ENCODE data around the gene TOX2. TPM values are rescaled to one million over a fixed set of nuclear protein-coding genes. Genes with fewer than 3 reads are reported as not detected.

TOX2 gene
- total RNA-seq, 3 donors from 2014 or later, result 0.66 to 1.1 (median 0.87) TPM

DNA sequence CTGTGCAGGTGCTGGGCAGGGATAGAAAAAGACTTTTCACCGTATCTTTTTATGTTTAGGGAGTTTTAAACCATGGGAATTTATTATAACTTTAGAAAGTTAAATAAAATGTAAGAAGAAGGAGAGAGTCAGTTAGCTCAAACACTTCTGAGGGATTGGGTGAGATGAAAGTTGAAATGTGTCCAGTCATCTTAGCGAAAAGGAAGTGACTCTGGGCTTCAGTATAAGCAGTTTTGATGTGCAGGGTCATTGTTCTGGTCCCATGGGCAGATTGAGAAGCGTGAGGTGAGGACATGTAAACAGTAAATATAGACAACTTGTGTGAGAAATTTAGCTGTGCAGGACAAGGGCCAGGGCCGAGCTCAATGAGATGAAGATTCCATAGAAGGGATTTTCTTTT is 66.9 kb downstream of the TOX2 start:
- Mint-ChIP-seq H3K9me3 (no peaks in the 10 kb centered on the region), H3K27me3 (ENCODE audit: low read depth) (peaks cover 3% of the 10 kb centered on the region), H3K4me1 (ENCODE audit: low read depth) (peaks cover 14% of the 10 kb centered on the region), H3K4me3 (no peak overlapping the region), H3K36me3 (ENCODE audit: insufficient read depth) (no peaks in the 10 kb centered on the region)
- DNase-seq (no peak), ATAC-seq (no peak)

DNA sequence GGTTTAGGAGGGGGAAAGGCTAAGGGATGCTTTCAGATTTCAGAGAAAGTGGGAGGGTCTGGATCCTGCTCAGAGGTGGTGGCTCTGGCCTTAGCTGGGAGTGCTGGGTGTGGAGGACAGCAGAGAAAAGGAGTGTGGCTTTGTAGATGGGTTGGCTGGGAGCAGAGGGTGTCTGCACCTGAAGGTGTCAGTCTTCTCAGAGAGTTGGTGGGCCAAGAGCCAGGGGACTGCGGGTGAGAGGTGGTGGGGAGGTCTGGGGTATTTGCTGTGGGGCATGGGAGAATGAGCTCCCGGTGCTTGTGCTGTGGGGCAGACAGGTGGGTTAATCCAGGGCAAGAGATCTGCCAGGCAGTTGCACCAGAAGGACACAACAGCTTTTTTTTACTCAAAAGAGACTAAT is 67.4 kb downstream of the TOX2 start:
- no peaks in the 10 kb centered on the region for H3K9me3 Mint-ChIP-seq
- H3K4me3 Mint-ChIP-seq, result no peak overlapping the region
- H3K4me1 Mint-ChIP-seq (ENCODE audit: low read depth), result peaks cover 14% of the 10 kb centered on the region
- no peaks in the 10 kb centered on the region for H3K36me3 Mint-ChIP-seq (ENCODE audit: insufficient read depth)
- H3K27me3 Mint-ChIP-seq (ENCODE audit: low read depth), result peaks cover 3% of the 10 kb centered on the region
- DNase-seq (no peak), ATAC-seq (no peak)

DNA sequence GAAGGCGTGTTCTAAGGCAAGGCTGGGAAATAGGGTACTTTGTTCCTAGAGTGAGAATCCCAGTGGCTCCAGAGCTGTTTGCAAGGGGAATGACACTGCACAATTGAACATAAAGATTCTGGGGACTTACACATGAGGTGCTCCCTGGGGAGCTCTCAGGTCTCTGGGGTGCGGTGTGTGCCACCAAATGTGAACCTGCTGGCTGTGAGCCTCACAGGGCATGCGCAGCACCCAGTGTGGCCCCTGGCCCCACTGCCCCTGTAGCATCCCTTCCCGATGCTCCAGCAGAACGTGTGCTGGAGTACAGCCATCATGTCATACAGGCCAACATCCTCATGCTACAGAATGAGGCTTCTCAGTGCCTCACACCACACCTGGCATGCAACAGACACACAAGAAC is 68.2 kb downstream of the TOX2 start:
- H3K4me3 Mint-ChIP-seq, result no peak overlapping the region
- DNase-seq (no peak), ATAC-seq (no peak)
- H3K4me1 Mint-ChIP-seq (ENCODE audit: low read depth), result peaks cover 14% of the 10 kb centered on the region
- peaks cover 3% of the 10 kb centered on the region for H3K27me3 Mint-ChIP-seq (ENCODE audit: low read depth)
- H3K36me3 Mint-ChIP-seq (ENCODE audit: insufficient read depth), result no peaks in the 10 kb centered on the region
- H3K9me3 Mint-ChIP-seq, result no peaks in the 10 kb centered on the region

DNA sequence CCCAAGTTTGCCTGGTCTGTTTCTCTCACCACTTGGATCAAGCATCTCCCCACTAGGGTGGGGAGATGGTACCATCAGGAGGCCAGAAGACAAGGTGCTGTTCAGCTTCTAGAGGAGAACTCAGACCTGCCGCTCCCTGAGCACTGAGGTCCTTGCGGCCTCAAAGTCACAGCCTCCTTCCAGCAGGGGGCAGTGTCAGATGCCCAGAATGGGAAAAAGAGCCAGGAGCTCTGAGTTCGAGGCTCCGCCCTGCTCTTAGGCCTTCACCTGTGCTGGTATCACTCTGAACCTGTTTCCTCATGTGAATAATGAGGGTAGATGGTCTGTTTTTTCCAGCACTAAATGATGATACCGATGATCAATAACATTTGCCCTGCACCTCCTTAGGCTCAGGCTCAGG is 68.7 kb downstream of the TOX2 start:
- H3K4me3 Mint-ChIP-seq, result no peak overlapping the region
- H3K9me3 Mint-ChIP-seq, result no peaks in the 10 kb centered on the region
- DNase-seq (peak; percentile 21), ATAC-seq (no peak)
- H3K27me3 Mint-ChIP-seq (ENCODE audit: low read depth), result peaks cover 3% of the 10 kb centered on the region
- peaks cover 16% of the 10 kb centered on the region for H3K4me1 Mint-ChIP-seq (ENCODE audit: low read depth)
- H3K36me3 Mint-ChIP-seq (ENCODE audit: insufficient read depth), result no peaks in the 10 kb centered on the region

DNA sequence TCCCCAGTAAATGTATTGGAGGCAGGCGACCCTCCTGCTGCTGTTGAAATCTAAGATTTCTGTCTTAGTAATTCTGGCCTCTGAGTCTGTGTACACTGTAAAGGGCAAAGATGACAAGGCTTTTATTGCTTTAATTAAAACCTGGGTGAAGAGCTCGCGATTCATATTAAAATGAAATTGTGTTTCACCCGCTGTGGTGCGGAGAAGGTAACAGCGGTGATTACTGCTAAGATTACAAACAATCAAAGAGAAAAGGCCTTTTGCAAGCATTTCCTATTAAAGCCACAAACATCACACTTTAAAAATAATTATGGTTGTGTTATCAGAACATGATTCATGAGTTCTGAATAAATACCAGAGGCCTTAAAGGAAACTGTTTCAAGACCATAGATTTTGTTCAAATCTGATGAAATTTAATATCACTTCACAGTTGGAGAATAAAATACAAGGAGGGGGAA is 69.3 kb downstream of the TOX2 start:
- Mint-ChIP-seq H3K9me3 (no peaks in the 10 kb centered on the region), H3K4me3 (no peak overlapping the region), H3K27me3 (ENCODE audit: low read depth) (peaks cover 3% of the 10 kb centered on the region), H3K4me1 (ENCODE audit: low read depth) (peaks cover 19% of the 10 kb centered on the region), H3K36me3 (ENCODE audit: insufficient read depth) (no peaks in the 10 kb centered on the region)
- DNase-seq, result no peak
- peak; percentile 23 to 57 for ATAC-seq

DNA sequence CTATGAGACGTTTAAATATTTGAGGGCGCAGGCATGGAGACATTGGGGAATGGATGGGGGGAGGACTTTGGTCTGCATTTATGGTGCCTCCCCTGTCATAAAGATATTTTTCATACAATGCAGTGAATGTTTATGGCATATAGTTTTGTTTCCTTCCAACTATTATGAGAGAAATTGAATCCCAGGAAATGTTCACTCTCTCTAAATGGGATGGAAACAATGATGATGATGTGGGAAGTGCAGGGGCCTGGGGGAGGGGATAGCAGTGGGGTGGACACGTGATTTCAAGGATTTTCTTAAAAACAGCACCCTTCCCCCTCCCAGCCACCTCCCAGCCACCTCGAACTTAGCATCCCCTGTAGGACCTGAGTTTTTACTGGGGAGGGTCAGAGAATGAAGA is 69.9 kb downstream of the TOX2 start:
- Mint-ChIP-seq H3K9me3 (no peaks in the 10 kb centered on the region), H3K4me1 (ENCODE audit: low read depth) (peaks cover 19% of the 10 kb centered on the region), H3K4me3 (no peak overlapping the region), H3K27me3 (ENCODE audit: low read depth) (peaks cover 1% of the 10 kb centered on the region), H3K36me3 (ENCODE audit: insufficient read depth) (no peaks in the 10 kb centered on the region)
- DNase-seq (no peak), ATAC-seq (no peak)

DNA sequence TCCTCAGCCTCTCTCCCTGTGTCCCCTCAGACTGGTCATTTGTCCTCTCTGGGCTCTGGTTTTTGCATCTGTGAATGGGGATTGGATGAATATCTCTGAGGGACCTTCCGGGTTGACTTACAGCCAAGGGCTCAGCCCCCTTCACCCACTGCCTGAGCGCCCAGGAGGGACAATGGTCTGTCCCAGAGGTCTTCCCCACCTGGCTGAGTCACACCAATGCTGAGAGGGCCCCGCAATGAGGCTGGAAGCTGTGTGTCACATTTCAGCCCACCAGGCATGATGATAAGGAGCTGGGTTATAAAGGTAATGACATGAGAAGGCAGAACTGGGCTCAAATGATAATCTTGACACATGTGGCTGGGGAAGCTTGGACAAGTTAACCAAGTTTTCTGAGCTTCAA is 70.5 kb downstream of the TOX2 start:
- no peak overlapping the region for H3K4me3 Mint-ChIP-seq
- peak in 1 of 2 donors; percentile 20 for ATAC-seq
- H3K4me1 Mint-ChIP-seq (ENCODE audit: low read depth), result peaks cover 19% of the 10 kb centered on the region
- DNase-seq, result no peak
- no peaks in the 10 kb centered on the region for H3K9me3 Mint-ChIP-seq
- no peaks in the 10 kb centered on the region for H3K27me3 Mint-ChIP-seq (ENCODE audit: low read depth)
- no peaks in the 10 kb centered on the region for H3K36me3 Mint-ChIP-seq (ENCODE audit: insufficient read depth)

DNA sequence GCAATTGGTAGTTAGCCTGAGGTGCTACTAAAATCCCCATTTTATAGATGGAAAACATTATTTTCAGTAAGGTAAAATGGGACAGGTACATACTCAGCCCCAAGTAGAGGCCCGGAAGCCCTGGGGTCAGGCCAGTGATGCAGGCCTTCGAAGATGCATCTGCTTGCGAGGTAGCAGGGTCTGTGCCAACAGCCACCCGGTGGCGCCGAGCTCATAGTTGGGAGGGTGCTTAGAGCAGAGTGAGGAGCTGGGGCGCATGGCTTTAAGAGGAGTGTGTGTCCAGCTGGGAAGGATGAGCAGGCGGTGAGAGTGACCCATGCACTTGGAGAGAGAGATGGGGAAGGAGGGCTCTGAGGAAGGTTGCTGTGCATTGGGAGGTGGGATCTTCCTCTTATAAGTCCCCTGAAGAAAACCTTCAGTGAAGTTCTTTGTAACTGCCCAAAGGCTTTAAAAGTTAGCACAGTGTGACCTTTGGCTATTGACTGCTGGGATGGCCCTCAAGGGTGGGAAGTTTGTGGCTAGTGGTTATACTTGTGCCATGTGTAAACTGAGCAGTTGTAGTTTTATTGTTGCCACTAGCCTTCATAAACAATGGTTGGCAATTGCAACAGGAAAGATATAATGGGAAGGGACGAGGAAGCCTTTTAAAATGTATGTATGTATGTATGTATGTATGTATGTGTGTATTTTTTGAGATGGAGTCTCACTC is 71.1 kb downstream of the TOX2 start:
- ATAC-seq (no peak), DNase-seq (no peak)
- no peaks in the 10 kb centered on the region for H3K9me3 Mint-ChIP-seq
- no peaks in the 10 kb centered on the region for H3K36me3 Mint-ChIP-seq (ENCODE audit: insufficient read depth)
- peaks cover 19% of the 10 kb centered on the region for H3K4me1 Mint-ChIP-seq (ENCODE audit: low read depth)
- no peaks in the 10 kb centered on the region for H3K27me3 Mint-ChIP-seq (ENCODE audit: low read depth)
- H3K4me3 Mint-ChIP-seq, result no peak overlapping the region

DNA sequence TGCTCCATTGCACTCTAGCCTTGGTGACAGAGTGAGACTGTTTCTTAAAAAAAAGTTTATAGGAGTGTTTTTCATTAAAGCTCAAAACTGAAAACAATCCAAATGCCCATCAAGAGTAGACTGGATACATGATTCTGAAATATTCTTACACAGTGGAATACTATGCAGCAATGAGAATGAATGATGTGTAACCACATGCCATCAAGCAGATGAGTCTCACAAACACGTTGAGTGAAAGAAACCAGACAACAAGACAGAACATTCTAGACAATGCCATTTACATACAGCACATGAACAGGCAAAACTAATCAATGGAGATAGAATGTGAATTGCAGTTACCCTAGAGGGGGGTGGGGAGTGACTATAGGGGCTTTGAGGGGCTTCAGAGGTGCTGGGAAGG is 72.4 kb downstream of the TOX2 start:
- no peak overlapping the region for H3K4me3 Mint-ChIP-seq
- no peaks in the 10 kb centered on the region for H3K36me3 Mint-ChIP-seq (ENCODE audit: insufficient read depth)
- peaks cover 16% of the 10 kb centered on the region for H3K4me1 Mint-ChIP-seq (ENCODE audit: low read depth)
- no peak for ATAC-seq
- no peaks in the 10 kb centered on the region for H3K27me3 Mint-ChIP-seq (ENCODE audit: low read depth)
- no peak for DNase-seq
- no peaks in the 10 kb centered on the region for H3K9me3 Mint-ChIP-seq

DNA sequence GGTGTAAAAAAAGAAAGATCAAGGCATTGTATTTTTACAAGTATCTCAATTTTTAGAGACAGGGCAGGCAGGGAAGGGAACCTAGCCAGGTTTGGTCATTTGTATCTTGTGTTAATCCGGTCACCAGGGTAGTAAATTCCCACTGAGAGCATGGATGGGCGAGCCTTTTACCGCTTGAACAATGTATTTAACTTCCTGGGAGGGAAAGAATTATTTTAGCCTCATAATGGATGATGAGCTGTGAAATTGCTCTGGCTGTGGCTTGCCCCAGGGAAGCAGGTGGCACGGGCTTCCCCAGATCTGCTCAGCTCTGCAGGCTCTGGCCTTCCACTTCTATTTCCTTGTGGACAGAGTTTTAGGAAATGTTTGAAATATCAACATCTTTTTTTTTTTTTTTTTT is 72.9 kb downstream of the TOX2 start:
- no peaks in the 10 kb centered on the region for H3K36me3 Mint-ChIP-seq (ENCODE audit: insufficient read depth)
- ATAC-seq, result no peak
- H3K9me3 Mint-ChIP-seq, result no peaks in the 10 kb centered on the region
- H3K27me3 Mint-ChIP-seq (ENCODE audit: low read depth), result no peaks in the 10 kb centered on the region
- no peak overlapping the region for H3K4me3 Mint-ChIP-seq
- peaks cover 14% of the 10 kb centered on the region for H3K4me1 Mint-ChIP-seq (ENCODE audit: low read depth)
- DNase-seq, result no peak

DNA sequence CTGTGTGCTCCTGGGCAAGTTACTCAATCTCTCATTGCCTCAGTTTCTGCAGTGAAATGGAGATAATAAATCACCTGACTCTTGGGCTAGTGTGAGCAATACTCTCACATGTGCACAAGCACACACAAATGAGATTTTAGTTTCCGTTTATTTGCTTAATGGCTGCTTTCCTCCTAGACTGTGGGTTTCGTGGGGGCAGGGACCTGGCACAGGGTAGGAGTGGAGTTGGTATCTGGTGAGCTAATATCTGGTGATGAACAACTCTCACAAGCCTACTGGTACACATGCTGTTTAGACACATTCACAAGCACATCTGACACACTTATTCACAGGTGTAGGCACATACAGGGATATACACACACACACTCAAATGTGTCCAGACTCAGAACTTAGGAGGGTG is 73.8 kb downstream of the TOX2 start:
- Mint-ChIP-seq H3K36me3 (ENCODE audit: insufficient read depth) (no peaks in the 10 kb centered on the region), H3K4me1 (ENCODE audit: low read depth) (peaks cover 14% of the 10 kb centered on the region), H3K9me3 (no peaks in the 10 kb centered on the region), H3K4me3 (no peak overlapping the region), H3K27me3 (ENCODE audit: low read depth) (no peaks in the 10 kb centered on the region)
- DNase-seq, result no peak
- ATAC-seq, result peak; percentile 37 to 50

DNA sequence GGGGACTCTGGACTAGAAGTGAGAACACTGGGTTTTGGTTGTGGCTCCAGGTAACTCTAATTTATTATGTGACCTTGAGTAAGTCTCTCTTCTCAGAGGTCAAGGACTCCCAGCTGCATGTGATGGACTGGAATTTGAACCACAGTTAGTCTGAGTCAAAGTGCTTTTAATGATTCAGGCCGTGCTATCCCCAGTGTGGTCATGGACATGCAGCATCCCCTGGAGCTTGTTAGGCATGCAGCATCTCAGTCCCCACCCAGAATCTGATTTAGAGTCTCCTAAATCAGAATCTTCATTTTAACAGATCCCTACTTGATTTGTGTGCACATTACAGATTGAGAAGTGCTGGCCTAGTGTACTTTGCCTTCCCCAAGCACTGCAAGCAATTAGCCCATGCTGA is 74.2 kb downstream of the TOX2 start:
- H3K9me3 Mint-ChIP-seq, result no peaks in the 10 kb centered on the region
- H3K4me3 Mint-ChIP-seq, result no peak overlapping the region
- H3K36me3 Mint-ChIP-seq (ENCODE audit: insufficient read depth), result no peaks in the 10 kb centered on the region
- peaks cover 12% of the 10 kb centered on the region for H3K4me1 Mint-ChIP-seq (ENCODE audit: low read depth)
- ATAC-seq (no peak), DNase-seq (no peak)
- no peaks in the 10 kb centered on the region for H3K27me3 Mint-ChIP-seq (ENCODE audit: low read depth)

DNA sequence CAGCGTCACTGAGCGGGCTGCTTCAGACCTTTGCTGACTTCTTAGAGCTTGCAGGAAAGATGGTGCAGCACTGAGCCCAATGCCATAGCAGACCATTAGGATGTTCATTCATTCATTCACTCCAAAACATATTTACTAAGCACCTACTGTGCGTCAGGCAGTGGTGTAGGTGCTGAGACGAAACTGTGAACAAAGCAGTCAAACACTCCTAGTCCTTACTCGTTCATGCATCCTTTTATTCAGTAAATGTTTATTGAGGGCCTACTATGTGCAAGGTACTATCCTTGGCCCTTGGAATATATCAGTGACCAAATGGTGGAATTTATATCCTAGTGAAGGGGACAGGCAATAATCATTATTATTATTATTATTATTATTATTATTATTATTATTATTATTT is 76.6 kb downstream of the TOX2 start:
- no peak for ATAC-seq
- H3K4me1 Mint-ChIP-seq (ENCODE audit: low read depth), result peaks cover 6% of the 10 kb centered on the region

DNA sequence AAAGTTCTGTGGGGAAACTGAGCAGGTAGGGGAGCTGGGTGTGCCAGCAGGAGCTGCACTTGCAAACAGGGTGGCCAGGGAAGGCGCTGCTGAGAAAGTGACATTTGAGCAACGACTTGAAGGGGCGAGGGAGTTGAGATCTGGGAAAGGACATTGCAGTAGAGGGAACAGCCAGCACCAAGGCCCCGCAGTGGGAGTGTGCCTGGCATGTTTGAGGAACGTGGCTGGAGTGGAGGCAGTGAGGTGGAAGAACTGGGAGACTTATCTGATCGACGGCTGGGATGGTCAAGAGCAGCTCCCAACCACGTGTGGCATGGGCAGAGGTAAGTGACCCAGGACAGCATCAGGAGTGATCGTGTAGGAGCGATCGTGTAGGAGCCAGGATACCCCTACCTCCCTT is 77.3 kb downstream of the TOX2 start:
- no peak for DNase-seq
- H3K36me3 Mint-ChIP-seq (ENCODE audit: insufficient read depth), result no peaks in the 10 kb centered on the region
- no peak for ATAC-seq

More for the DNA sequence above, 76.6 kb downstream of the TOX2 start:
- DNase-seq, result no peak
- Mint-ChIP-seq H3K27me3 (ENCODE audit: low read depth) (peaks cover 3% of the 10 kb centered on the region), H3K36me3 (ENCODE audit: insufficient read depth) (no peaks in the 10 kb centered on the region), H3K9me3 (no peaks in the 10 kb centered on the region), H3K4me3 (no peak overlapping the region)

DNA sequence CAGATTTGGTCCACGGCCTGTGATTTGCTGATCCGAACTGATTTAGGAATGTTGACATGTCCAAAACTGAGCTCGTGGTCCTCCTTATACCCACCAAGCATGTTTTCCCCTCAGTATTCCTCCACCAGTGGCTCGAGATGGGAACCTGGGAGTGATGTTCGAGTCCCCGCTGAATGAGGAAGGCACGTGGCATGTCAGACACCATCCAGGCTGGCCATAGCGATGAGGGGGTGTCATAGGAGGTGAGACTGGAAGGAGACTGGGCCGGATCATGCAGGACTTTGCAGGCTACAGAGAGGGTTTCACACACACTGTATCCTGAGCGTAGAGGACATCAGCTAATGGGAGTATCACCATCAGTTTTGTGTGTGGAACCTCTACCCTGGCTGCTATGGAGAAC is 78.2 kb downstream of the TOX2 start:
- Mint-ChIP-seq H3K4me1 (ENCODE audit: low read depth) (peaks cover 7% of the 10 kb centered on the region), H3K27me3 (ENCODE audit: low read depth) (peaks cover 3% of the 10 kb centered on the region), H3K36me3 (ENCODE audit: insufficient read depth) (no peaks in the 10 kb centered on the region), H3K9me3 (no peaks in the 10 kb centered on the region), H3K4me3 (no peak overlapping the region)
- DNase-seq (no peak), ATAC-seq (no peak)

More for the DNA sequence above, 77.3 kb downstream of the TOX2 start:
- H3K27me3 Mint-ChIP-seq (ENCODE audit: low read depth), result peaks cover 3% of the 10 kb centered on the region
- peaks cover 7% of the 10 kb centered on the region for H3K4me1 Mint-ChIP-seq (ENCODE audit: low read depth)
- H3K4me3 Mint-ChIP-seq, result no peak overlapping the region
- H3K9me3 Mint-ChIP-seq, result no peaks in the 10 kb centered on the region

Data from activated T-cell treated with anti-CD3 and anti-CD28 coated beads, Interleukin-2, amount 50 U/mL, for 4 hours (primary cell).